CD8-positive, alpha-beta memory T cell (primary cell): ENCODE results near the gene GRAMD4. TPM values are rescaled to one million over a fixed set of nuclear protein-coding genes. Genes with fewer than 3 reads are reported as not detected.
A peak's percentile ranks its signal among the peaks of the same experiment; 100 is the strongest.

Source experiments
- CTCF ChIA-PET: fragments of 350-600 bp; sonication (Branson Sonifier 250); formaldehyde crosslinking; loops from one replicate; lab custom pipeline; 2021; ENCODE audit warnings: antibody characterized with exemption; lab: Charles Lee
- POLR2A ChIA-PET: fragments of 350-600 bp; sonication (Branson Sonifier 250); formaldehyde crosslinking; loops from one replicate; lab custom pipeline; 2021; ENCODE audit warnings: antibody characterized with exemption; lab: Charles Lee
- DNase-seq, 5 donors: peaks; one replicate each; pipeline versions ENCODE4 v3.0.0 to v3.0.0-alpha.2; 2020 to 2022; ENCODE audit warnings: mixed read lengths in 1 of 5
- H3K27ac ChIP-seq: one replicate; pipeline ENCODE4 v1.7.0; 2013; ENCODE audit warnings: low read depth, mild to moderate bottlenecking, low read length, moderate library complexity
- H3K27me3 ChIP-seq: 2 replicates; pipeline ENCODE4 v1.7.0; 2013; ENCODE audit warnings: low read length, mild to moderate bottlenecking; ENCODE audit not compliant: insufficient read depth, poor library complexity, severe bottlenecking
- H3K36me3 ChIP-seq: 2 replicates; pipeline ENCODE4 v1.7.0; 2013; ENCODE audit warnings: mild to moderate bottlenecking, low read length, moderate library complexity; ENCODE audit not compliant: insufficient read depth
- H3K4me1 ChIP-seq: 2 replicates; pipeline ENCODE4 v1.7.0; 2013; ENCODE audit warnings: mild to moderate bottlenecking, low read length, moderate library complexity; ENCODE audit not compliant: insufficient read depth
- H3K4me3 ChIP-seq: 2 replicates; pipeline ENCODE4 v1.7.0; 2013; ENCODE audit warnings: mild to moderate bottlenecking, low read length
- H3K9me3 ChIP-seq: 2 replicates; pipeline ENCODE4 v1.7.0; 2013; ENCODE audit warnings: mild to moderate bottlenecking, low read length
- H3K27ac Mint-ChIP-seq, 8 donors: one replicate each; pipeline ENCODE4 v1.8.0; 2020 to 2021; ENCODE audit warnings: mixed read lengths in 8 of 8, mild to moderate bottlenecking in 6 of 8, inconsistent platforms in 3 of 8, moderate library complexity in 3 of 8
- H3K27me3 Mint-ChIP-seq, 2 donors: one replicate each; pipeline ENCODE4 v1.8.0; 2020 to 2021; ENCODE audit warnings: mixed read lengths in 2 of 2, mild to moderate bottlenecking in 1 of 2, moderate library complexity in 1 of 2
- H3K36me3 Mint-ChIP-seq, 3 donors: one replicate each; pipeline ENCODE4 v1.8.0; 2020 to 2021; ENCODE audit warnings: mixed read lengths in 3 of 3, inconsistent platforms in 1 of 3, mild to moderate bottlenecking in 1 of 3
- H3K4me1 Mint-ChIP-seq, 3 donors: one replicate each; pipeline ENCODE4 v1.8.0; 2020 to 2021; ENCODE audit warnings: mixed read lengths in 3 of 3, inconsistent platforms in 1 of 3, mild to moderate bottlenecking in 1 of 3
- H3K4me3 Mint-ChIP-seq, 7 donors: one replicate each; pipeline ENCODE4 v1.8.0; 2020 to 2021; ENCODE audit warnings: mixed read lengths in 7 of 7, mild to moderate bottlenecking in 6 of 7, moderate library complexity in 4 of 7, inconsistent platforms in 2 of 7
- H3K9me3 Mint-ChIP-seq, 5 donors: one replicate each; pipeline ENCODE4 v1.8.0; 2020 to 2022; ENCODE audit warnings: mixed read lengths in 5 of 5, mild to moderate bottlenecking in 3 of 5, moderate library complexity in 2 of 5, inconsistent platforms in 1 of 5
- polyA plus RNA-seq: library from polyadenylated mRNA; unstranded; fragments of 300-500 nt; fragmentation: Illumina TruSeq; gene quantifications from one replicate; pipeline ENCODE4 v1.2.3, GENCODE V29; 2021
- total RNA-seq, 2 experiments: library from RNA; stranded (reverse); gene quantifications; one replicate each; pipeline ENCODE4 v1.2.3, GENCODE V29; 2021

GRAMD4 gene
- total and polyA plus RNA-seq, 3 experiments from 2014 or later: 7.6 to 33.0 (median 25.3) TPM

GRCh38 chr22:46693634-46694415, 73.6 kb downstream of the GRAMD4 start:
- H3K36me3 Mint-ChIP-seq: peaks cover 6 to 94% (median 7%) of the 10 kb centered on the region in 3 donors
- H3K27me3 ChIP-seq: no peaks in the 10 kb centered on the region
- no peaks in the 10 kb centered on the region for H3K4me1 ChIP-seq
- H3K27ac ChIP-seq: no peak overlapping the region
- no peaks in the 10 kb centered on the region for H3K9me3 ChIP-seq
- H3K36me3 ChIP-seq: peaks cover 62% of the 10 kb centered on the region
- POLR2A ChIA-PET: no interaction called here
- no peak overlapping the region for H3K4me3 ChIP-seq
- no peak for DNase-seq
- no peak overlapping the region for H3K4me3 Mint-ChIP-seq
- no peaks in the 10 kb centered on the region for H3K9me3 Mint-ChIP-seq
- no peaks in the 10 kb centered on the region for H3K27me3 Mint-ChIP-seq
- H3K4me1 Mint-ChIP-seq: no peaks in the 10 kb centered on the region
- CTCF ChIA-PET: interaction anchor here (1.3 kb wide), 1 partner anchor 109 kb away, joined by 4 read pairs; no protein-coding TSS in a partner anchor
- H3K27ac Mint-ChIP-seq: peak overlapping the region in 4 of 8 donors; percentile 29 to 52 (median 36)

- ChIA-PET POLR2A (no interaction called here), CTCF (interaction anchor here (1.3 kb wide), 1 partner anchor 108 kb away, joined by 4 read pairs; no protein-coding TSS in a partner anchor)
- no peaks in the 10 kb centered on the region for H3K4me1 ChIP-seq
- no peak overlapping the region for H3K4me3 ChIP-seq
- DNase-seq: no peak
- no peaks in the 10 kb centered on the region for H3K9me3 ChIP-seq
- H3K9me3 Mint-ChIP-seq: no peaks in the 10 kb centered on the region
- no peaks in the 10 kb centered on the region for H3K27me3 Mint-ChIP-seq
- no peaks in the 10 kb centered on the region for H3K27me3 ChIP-seq
- H3K4me1 Mint-ChIP-seq: no peaks in the 10 kb centered on the region
- peaks cover 69% of the 10 kb centered on the region for H3K36me3 ChIP-seq
- H3K27ac Mint-ChIP-seq: peak overlapping the region in 4 of 8 donors; percentile 40 to 84 (median 54)
- peaks cover under 1 to 94% (median 11%) of the 10 kb centered on the region in 3 donors for H3K36me3 Mint-ChIP-seq
- H3K27ac ChIP-seq: no peak overlapping the region
- H3K4me3 Mint-ChIP-seq: no peak overlapping the region
These were observed 74.4 kb downstream of the GRAMD4 start for GRCh38 chr22:46694416-46695170.

- POLR2A ChIA-PET: no interaction called here
- H3K36me3 Mint-ChIP-seq: peaks cover 0 to 89% (median 10%) of the 10 kb centered on the region in 3 donors
- no peaks in the 10 kb centered on the region for H3K27me3 Mint-ChIP-seq
- no peaks in the 10 kb centered on the region for H3K4me1 Mint-ChIP-seq
- no peaks in the 10 kb centered on the region for H3K9me3 ChIP-seq
- H3K27ac Mint-ChIP-seq: no peak overlapping the region
- H3K4me1 ChIP-seq: no peaks in the 10 kb centered on the region
- H3K4me3 Mint-ChIP-seq: no peak overlapping the region
- DNase-seq: no peak
- no peak overlapping the region for H3K27ac ChIP-seq
- H3K9me3 Mint-ChIP-seq: no peaks in the 10 kb centered on the region
- no peaks in the 10 kb centered on the region for H3K27me3 ChIP-seq
- H3K36me3 ChIP-seq: peaks cover 62% of the 10 kb centered on the region
- CTCF ChIA-PET: no interaction called here
- no peak overlapping the region for H3K4me3 ChIP-seq
These were observed 75.4 kb downstream of the GRAMD4 start for GRCh38 chr22:46695346-46696228.

- POLR2A ChIA-PET: no interaction called here
- DNase-seq: no peak
These were observed 76.0 kb downstream of the GRAMD4 start for GRCh38 chr22:46696229-46696518.

GRCh38 chr22:46696614-46697013, 76.4 kb downstream of the GRAMD4 start:
- H3K36me3 ChIP-seq: peaks cover 58% of the 10 kb centered on the region
- H3K27me3 Mint-ChIP-seq: no peaks in the 10 kb centered on the region
- H3K27ac Mint-ChIP-seq: no peak overlapping the region
- H3K4me1 ChIP-seq: no peaks in the 10 kb centered on the region
- no peak for DNase-seq
- H3K4me3 ChIP-seq: no peak overlapping the region
- H3K27ac ChIP-seq: no peak overlapping the region
- no peaks in the 10 kb centered on the region for H3K27me3 ChIP-seq
- no peaks in the 10 kb centered on the region for H3K9me3 ChIP-seq
- H3K4me3 Mint-ChIP-seq: no peak overlapping the region
- ChIA-PET CTCF (no interaction called here), POLR2A (no interaction called here)
- no peaks in the 10 kb centered on the region for H3K4me1 Mint-ChIP-seq
- no peaks in the 10 kb centered on the region for H3K9me3 Mint-ChIP-seq
- peaks cover 0 to 89% (median 5%) of the 10 kb centered on the region in 3 donors for H3K36me3 Mint-ChIP-seq

More at GRCh38 chr22:46696229-46696518, 76.0 kb downstream of the GRAMD4 start:
- H3K27me3 Mint-ChIP-seq: no peaks in the 10 kb centered on the region
- H3K9me3 Mint-ChIP-seq: no peaks in the 10 kb centered on the region
- Histone ChIP-seq H3K9me3 (no peaks in the 10 kb centered on the region), H3K27me3 (no peaks in the 10 kb centered on the region), H3K36me3 (peaks cover 58% of the 10 kb centered on the region), H3K27ac (no peak overlapping the region), H3K4me3 (no peak overlapping the region), H3K4me1 (no peaks in the 10 kb centered on the region)
- CTCF ChIA-PET: no interaction called here
- H3K4me3 Mint-ChIP-seq: no peak overlapping the region
- H3K4me1 Mint-ChIP-seq: no peaks in the 10 kb centered on the region
- H3K27ac Mint-ChIP-seq: no peak overlapping the region
- H3K36me3 Mint-ChIP-seq: peaks cover 0 to 89% (median 7%) of the 10 kb centered on the region in 3 donors

DNA sequence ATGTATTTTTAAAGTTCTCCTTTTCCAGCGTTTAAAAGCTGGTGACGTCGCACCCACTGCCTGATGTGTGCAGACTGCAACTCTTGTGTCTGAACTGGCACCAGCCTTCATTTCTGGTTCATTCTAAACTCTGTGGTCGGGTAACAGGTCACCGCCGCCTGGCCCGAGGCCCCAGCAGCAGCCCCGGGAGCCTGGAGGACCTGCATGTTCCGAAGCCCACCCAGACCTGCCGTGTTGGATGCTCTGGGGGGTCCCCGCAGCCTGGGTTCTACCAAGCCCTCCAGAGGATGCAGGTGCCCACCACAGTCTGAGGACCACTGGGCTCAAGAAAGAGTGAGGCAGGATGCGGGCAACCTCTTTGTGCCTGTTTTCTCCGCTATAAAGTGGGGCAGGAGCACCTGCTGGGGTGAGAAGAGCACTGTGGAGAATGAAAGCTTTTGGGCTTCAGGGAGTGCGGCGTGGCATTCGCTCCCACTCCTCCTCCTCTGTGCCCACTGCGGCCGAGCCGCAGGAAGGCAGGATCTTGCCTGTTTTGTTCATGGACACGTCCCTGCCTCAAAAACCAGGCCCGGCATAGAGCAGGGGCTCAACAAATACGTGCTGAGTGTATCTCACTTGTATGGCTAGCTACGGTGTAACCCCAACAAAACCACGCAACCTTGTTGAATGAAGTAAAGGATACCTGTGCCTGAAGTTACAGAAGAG, 77.8 kb downstream of the GRAMD4 start:
- H3K27ac Mint-ChIP-seq: peak overlapping the region in 1 of 8 donors; percentile 50
- ChIA-PET POLR2A (no interaction called here), CTCF (no interaction called here)
- no peaks in the 10 kb centered on the region for H3K4me1 Mint-ChIP-seq
- peaks cover 0 to 93% (median 8%) of the 10 kb centered on the region in 3 donors for H3K36me3 Mint-ChIP-seq
- Histone ChIP-seq H3K4me3 (no peak overlapping the region), H3K36me3 (peaks cover 53% of the 10 kb centered on the region), H3K9me3 (no peaks in the 10 kb centered on the region), H3K27ac (no peak overlapping the region), H3K27me3 (no peaks in the 10 kb centered on the region), H3K4me1 (no peaks in the 10 kb centered on the region)
- no peaks in the 10 kb centered on the region for H3K9me3 Mint-ChIP-seq
- no peak overlapping the region for H3K4me3 Mint-ChIP-seq
- no peaks in the 10 kb centered on the region for H3K27me3 Mint-ChIP-seq
- DNase-seq: no peak

DNA sequence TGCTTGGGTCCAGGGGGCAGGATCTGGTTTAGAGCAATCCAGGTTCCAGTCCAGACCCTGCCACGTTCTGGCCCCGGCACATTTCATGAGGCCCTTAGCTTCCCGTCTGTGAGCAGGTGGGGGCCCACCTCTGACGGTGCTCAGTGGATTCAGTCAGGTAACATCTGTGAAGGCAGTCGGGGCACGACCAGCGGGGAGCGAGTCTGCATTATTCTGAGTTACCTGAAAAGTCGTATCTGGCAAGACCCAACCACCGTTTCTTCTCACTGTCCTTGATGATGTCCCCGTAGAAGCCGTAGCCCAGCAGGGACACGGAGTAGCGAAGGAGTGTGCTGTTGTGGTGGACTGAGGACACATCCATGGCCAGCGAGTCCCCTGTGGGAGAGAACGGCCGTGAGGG, 78.9 kb downstream of the GRAMD4 start:
- H3K27me3 ChIP-seq: no peaks in the 10 kb centered on the region
- H3K4me1 ChIP-seq: no peaks in the 10 kb centered on the region
- H3K27ac ChIP-seq: no peak overlapping the region
- ChIA-PET CTCF (no interaction called here), POLR2A (no interaction called here)
- H3K36me3 ChIP-seq: peaks cover 47% of the 10 kb centered on the region
- Mint-ChIP-seq H3K27me3 (no peaks in the 10 kb centered on the region), H3K36me3 (peaks cover 0 to 92% (median 9%) of the 10 kb centered on the region in 3 donors), H3K4me3 (no peak overlapping the region), H3K4me1 (no peaks in the 10 kb centered on the region), H3K9me3 (no peaks in the 10 kb centered on the region), H3K27ac (no peak overlapping the region)
- no peak for DNase-seq
- no peak overlapping the region for H3K4me3 ChIP-seq
- no peaks in the 10 kb centered on the region for H3K9me3 ChIP-seq
